Measurements from ENCODE around the gene ZNF646.
A peak's percentile ranks its signal among the peaks of the same experiment; 100 is the strongest.

The ZNF646 gene

DNA sequence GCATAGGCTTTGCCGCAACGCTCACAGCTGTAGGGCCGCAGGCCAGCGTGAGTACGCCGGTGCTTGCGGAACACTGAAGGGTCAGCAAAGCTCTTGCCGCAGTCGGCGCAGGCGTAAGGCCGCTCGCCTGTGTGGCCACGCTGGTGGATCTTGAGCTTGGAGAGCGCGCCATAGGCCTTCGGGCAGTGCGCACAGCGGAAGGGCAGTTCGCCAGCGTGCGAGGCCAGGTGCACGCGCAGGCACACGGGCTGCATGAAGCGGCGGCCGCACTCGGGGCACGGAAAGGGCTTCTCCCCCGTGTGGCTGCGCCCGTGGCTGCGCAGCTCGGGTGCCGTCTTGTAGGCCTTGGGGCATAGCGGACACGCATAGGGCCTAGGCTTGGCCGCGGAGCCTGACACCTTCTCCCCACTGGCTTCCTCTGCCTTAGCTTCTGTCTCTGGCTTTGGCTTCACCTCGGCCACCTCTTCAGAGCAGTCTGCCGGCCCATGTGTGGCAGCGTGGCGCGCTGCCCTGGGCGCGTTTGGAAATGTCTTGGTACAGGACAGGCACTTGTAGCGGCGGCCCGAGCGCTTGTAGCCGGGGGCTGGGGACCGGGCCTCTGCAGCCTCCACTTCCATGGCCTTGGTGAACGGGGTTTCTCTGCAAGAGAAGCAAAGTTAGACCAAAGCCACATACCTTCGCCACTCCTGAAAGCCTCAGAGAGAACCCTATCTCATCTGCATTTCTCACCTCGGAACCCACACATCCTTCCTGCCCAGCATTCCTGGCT, 10.2 kb upstream of the ZNF646 start:
- no peak for DNase-seq (ENCODE audit: low spot score)

DNA sequence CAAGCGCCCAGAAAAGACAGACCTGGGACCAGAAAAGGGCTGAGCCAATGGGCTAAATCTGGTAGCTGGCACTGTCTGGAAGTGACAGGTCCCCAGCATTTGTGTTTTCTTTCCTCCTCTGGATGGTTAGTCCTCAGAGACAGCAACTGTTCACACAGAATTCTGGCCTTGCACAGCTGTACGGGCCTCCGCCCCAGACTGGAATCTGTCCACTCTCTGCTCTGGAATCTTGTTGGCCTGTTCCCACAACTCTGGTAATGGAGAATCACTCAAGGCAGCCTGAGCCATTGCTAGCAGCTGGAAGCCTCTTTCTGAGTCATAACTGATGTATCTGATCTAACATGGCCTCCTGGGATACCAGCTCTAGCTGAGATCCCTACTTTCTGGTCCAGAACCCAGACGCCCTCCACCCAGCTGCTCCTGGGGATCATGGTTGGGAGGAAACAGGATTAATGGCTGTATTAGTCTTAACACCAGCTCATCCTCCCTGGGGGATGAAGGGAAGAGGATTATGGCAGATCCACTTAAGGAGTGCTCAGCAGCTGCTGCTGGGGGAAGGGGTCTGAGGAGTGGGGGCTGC, 9.2 kb upstream of the ZNF646 start:
- peak; percentile 93 for DNase-seq (ENCODE audit: low spot score)

DNA sequence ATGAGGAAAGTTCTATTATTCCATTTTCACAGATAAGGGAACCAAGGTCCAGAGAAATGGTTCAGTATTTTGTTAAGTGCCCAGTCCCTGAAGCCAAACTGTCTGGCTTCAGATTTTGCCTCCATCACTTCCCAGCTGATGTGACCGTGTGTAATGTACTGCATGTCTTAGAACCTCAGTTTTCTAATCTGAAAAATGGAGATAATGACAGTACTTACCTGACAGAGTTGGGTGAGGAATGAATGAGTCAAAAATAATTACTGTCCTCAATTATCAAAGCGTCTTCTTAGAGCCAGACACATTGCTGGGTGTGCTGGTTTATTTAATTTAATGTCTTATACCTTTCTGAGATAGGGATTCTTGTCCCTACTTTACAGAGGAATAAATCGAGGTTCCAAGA, 6.9 kb upstream of the ZNF646 start:
- no peak for DNase-seq (ENCODE audit: low spot score)

DNA sequence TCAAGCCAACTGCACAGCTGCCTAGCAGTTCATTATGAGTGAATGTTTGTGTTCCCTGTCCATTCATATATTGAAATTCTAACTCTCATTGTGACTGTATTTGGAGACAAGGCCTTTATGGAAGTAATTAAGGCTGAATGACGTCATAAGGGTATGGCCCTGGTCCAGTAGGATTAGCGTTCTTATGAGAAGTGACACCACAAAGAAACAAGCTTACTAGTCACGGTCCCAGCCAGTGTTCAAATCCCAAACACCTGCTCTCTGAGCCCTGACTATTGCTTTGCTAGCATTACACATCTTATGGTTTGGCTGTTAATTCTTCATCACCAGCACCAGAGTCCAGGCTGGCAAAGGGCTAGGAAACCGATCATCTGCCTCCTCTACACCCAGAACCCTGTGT, 2.4 kb upstream of the ZNF646 start:
- peak; percentile 45 for DNase-seq (ENCODE audit: low spot score)

DNA sequence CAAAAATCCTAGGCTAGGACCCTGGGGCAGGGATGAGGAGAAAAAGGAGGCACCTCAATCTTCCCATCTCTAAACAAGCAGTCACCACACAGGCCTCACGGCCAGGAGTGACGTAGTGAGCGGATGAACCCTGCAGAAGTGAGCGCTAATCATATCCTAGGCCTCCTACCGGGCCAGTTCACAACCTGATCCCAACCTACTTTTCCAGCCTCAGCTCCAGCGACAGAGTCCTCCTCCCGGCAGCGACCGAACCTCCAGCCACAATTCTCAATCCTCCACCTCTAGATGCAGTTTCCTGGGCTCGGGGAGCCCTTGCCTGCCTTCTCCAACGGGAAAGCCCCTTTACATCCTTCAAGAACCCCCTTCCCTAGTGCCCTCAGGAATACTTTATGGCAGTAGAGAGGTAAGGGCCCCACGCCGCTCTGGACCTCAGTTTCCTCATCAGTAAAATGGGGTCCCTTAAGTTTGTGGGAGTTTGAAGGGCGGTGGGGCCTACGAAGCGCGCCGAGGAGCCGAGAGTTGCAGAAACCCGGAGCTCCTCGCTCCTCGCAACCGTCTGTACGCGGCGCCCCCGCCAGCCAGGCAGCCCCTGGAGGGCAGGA, 1.6 kb upstream of the ZNF646 start:
- peak; percentile 55 for DNase-seq (ENCODE audit: low spot score)

DNA sequence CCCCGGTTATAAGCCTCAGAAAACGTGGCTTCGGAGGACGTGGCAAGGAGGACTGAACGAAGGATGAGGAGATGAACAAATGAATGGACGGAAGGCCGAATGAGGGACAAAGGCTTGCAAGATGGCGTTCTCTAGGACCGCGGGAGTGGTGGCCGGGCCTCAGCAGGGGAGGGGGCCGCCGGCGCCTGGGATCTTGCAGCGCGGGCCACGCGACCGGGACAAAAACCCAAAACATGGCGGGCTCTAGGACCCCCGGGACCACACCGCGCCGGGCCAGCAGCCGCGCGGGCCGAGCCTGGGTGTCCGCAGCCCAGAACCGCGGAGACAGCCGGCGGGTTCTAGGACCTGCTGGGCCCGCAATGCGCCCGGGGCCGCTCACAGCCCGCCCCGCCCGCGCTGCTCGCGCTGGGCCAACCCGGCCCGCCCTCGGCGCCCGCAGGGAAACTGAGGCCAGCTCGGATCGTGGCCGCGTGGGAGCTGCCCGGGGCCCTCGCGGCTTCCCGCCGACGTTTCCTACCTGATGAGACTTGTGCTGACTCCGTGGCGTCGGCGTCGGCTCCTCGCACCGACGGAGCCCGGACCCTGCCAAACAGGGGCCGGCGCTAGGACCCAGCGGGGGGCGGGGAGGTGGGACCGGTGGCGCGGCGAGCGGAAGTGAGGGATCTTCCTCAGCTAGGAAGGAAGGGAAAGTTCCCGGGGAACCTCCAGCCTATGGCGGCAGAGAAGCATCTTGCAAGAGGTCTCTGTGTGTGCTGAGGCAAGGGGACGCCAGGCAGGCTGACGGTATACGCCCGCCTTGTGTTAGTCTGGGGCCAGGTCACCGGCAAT, 866 bp upstream of the ZNF646 start:
- DNase-seq (ENCODE audit: low spot score): peak; percentile 93

DNA sequence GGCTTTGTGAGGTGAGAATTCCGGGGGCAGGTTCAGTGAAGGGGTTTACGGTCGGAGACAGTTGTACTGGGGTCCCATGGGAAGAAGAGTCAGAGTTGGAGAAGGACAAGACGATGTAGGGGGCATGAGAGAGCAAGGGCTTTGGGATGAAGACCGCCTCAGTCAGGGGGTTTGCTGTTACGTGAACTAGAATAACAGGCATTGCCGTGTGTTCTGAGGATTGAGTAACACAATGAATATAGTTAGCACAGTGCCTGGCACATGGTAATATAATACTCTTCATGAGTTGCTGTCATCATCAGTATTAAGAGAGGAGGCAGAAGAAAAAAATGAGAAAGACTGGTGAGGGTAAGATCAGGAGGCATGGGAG, 577 bp downstream of the ZNF646 start:
- no peak for DNase-seq (ENCODE audit: low spot score)

DNA sequence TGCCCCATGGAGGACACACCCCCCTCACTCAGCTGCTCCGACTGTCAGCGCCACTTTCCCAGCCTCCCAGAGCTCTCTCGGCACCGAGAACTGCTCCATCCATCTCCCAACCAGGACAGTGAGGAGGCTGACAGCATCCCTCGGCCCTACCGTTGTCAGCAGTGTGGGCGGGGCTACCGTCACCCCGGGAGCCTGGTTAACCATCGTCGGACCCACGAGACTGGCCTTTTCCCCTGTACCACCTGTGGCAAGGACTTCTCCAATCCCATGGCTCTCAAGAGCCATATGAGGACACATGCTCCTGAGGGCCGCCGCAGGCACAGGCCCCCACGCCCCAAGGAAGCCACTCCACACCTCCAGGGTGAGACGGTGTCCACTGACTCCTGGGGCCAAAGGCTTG, 2.1 kb downstream of the ZNF646 start:
- no peak for DNase-seq (ENCODE audit: low spot score)

DNA sequence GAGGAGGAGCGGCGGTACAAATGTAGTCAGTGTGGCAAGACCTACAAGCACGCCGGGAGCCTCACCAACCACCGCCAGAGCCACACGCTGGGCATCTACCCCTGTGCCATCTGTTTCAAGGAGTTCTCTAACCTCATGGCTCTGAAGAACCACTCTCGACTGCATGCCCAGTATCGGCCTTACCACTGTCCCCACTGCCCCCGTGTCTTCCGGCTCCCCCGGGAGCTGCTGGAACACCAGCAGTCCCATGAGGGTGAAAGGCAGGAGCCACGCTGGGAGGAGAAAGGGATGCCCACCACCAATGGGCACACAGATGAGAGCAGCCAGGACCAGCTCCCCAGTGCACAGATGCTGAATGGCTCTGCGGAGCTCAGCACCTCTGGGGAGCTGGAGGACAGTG, 2.8 kb downstream of the ZNF646 start:
- DNase-seq (ENCODE audit: low spot score): no peak

DNA sequence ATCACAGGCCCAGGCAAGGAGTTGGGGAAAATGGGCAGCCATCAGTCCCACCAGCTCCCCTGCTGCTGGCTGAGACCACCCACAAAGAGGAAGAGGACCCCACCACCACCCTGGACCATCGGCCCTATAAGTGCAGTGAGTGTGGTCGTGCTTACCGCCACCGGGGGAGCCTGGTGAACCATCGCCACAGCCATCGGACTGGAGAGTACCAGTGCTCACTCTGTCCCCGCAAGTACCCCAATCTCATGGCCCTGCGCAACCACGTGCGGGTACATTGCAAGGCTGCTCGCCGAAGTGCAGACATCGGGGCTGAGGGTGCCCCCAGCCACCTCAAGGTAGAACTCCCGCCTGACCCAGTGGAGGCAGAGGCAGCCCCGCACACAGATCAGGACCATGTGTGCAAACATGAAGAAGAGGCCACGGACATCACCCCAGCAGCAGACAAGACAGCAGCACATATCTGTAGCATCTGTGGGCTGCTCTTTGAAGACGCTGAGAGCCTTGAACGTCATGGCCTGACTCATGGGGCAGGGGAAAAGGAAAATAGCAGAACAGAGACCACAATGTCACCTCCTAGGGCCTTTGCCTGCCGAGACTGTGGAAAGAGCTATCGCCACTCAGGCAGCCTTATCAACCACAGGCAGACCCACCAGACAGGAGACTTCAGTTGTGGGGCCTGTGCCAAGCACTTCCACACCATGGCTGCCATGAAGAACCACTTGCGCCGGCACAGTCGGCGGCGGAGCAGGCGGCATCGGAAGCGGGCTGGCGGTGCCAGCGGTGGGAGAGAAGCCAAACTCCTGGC, 3.6 kb downstream of the ZNF646 start:
- DNase-seq (ENCODE audit: low spot score): no peak

DNA sequence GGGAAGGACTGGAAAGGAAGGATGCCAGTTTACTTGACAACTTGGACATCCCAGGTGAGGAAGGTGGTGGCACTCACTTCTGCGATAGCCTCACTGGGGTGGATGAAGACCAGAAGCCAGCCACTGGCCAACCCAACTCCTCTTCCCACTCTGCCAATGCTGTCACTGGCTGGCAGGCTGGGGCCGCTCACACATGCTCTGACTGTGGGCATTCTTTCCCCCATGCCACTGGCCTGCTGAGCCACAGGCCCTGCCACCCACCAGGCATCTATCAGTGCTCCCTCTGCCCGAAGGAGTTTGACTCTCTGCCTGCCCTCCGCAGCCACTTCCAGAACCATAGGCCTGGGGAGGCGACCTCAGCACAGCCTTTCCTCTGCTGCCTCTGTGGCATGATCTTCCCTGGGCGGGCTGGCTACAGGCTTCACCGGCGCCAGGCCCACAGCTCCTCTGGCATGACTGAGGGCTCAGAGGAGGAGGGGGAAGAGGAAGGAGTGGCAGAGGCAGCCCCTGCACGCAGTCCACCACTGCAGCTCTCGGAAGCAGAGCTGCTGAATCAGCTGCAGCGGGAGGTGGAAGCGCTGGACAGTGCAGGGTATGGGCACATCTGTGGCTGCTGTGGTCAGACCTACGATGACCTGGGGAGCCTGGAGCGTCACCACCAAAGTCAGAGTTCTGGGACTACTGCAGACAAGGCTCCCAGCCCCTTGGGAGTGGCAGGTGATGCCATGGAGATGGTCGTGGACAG, 4.5 kb downstream of the ZNF646 start:
- DNase-seq (ENCODE audit: low spot score): no peak

DNA sequence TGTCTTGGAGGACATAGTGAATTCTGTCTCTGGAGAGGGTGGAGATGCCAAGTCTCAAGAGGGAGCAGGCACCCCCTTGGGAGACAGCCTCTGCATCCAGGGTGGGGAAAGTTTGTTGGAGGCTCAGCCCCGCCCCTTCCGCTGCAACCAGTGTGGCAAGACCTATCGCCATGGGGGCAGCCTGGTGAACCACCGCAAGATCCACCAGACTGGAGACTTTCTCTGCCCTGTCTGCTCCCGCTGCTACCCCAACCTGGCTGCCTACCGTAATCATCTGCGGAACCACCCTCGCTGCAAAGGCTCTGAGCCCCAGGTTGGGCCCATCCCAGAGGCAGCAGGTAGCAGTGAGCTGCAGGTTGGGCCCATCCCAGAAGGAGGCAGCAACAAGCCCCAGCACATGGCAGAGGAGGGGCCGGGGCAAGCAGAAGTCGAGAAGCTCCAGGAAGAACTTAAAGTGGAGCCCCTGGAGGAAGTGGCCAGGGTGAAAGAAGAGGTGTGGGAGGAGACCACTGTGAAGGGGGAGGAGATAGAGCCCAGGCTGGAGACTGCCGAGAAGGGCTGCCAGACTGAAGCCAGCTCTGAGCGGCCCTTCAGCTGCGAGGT, 5.2 kb downstream of the ZNF646 start:
- DNase-seq (ENCODE audit: low spot score): no peak

DNA sequence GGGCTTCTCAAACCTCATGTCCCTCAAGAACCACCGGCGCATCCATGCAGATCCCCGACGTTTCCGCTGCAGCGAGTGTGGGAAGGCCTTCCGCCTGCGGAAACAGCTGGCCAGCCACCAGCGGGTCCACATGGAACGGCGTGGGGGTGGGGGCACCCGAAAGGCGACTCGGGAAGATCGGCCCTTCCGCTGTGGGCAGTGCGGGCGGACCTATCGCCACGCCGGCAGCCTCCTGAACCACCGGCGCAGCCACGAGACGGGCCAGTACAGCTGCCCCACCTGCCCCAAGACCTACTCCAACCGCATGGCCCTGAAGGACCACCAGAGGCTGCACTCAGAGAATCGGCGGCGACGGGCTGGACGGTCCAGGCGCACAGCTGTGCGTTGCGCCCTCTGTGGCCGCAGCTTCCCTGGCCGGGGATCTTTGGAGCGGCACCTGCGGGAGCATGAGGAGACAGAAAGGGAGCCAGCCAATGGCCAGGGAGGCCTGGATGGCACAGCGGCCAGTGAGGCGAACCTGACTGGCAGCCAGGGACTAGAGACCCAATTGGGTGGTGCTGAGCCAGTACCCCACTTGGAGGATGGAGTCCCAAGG, 5.9 kb downstream of the ZNF646 start:
- no peak for DNase-seq (ENCODE audit: low spot score)

DNA sequence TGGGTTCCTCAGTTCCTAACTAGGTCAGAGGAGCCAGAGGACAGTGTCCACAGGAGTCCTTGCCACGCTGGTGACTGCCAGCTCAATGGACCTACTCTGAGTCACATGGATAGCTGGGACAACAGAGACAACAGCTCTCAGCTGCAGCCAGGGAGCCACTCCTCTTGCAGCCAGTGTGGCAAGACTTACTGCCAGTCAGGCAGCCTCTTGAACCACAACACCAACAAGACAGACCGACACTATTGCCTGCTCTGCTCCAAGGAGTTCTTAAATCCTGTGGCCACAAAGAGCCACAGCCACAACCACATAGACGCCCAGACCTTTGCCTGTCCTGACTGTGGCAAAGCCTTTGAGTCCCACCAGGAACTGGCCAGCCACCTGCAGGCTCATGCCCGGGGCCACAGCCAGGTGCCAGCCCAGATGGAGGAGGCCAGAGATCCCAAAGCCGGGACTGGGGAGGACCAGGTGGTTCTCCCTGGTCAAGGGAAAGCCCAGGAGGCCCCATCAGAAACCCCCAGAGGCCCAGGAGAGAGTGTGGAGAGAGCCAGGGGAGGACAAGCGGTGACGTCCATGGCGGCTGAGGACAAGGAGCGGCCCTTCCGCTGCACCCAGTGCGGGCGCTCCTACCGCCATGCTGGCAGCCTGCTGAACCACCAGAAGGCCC, 6.7 kb downstream of the ZNF646 start:
- no peak for DNase-seq (ENCODE audit: low spot score)

DNA sequence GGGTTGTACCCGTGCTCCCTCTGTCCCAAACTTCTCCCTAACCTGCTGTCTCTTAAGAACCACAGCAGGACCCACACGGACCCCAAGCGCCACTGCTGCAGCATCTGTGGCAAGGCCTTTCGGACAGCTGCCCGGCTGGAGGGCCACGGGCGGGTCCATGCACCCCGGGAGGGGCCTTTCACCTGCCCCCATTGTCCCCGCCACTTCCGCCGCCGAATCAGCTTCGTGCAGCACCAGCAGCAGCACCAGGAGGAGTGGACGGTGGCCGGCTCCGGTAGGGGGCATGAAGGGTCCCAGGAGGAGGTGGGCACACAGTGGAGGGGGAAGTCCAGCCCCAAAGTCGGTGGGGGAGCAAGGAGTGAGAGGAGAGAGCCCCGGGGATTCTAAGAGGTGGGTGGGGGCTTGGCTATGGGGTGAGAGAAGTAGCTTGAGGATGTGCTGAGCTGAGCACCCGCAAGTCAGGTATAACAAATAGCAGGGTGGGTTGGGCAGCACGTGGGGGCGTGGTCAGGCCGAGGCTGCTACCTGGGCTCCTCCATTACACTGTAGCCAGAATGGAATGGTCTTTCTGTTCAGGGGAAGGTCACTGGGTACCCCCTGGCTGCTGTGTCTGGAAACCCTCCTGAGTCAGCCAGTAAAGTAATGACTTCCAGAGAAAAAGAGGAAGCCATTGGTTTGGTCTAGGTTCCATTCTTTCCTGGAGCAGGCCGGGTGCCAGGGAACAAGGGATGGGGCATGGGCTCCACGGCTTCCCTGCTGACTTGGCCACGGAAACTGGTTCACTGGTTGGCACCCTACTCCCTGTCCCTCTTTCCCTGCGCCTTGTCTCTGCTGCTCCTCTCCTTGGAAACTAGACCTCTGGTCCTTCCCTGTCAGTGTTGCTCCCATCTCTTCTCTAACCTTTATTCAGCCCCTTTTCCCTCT, 7.5 kb downstream of the ZNF646 start:
- DNase-seq (ENCODE audit: low spot score): no peak

DNA sequence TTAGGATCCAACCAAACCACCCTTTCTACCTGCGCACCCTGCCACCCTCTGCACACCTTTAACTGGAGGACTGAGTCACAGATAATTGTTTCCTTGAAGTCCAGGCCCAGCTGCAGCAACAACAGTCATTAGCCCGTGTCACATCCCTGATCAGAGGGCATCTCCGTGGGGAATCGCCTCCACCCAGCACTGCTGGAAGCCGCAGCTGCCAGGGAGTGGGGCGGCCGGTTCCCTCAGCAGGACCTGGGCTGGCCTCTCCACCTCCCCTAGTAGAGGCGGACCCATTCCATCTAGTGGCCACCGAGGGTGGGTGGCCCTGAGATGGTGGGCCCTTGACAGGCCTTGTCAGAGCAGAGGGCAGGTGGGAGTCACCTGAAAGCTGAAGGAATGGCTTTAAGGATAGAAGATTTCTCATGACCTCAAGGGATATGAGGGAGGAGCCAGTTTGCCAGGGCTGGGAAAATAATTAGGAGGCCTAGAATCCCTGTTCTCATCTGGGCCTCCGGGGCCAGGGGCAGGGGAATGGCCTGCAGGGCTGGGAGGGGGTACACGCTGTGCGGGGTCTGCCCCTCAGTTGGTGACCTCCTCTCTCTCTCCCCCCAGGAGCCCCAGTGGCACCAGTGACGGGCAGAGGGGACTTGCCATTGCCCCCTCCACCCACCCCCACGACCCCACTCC, 8.3 kb downstream of the ZNF646 start:
- DNase-seq (ENCODE audit: low spot score): no peak

DNA sequence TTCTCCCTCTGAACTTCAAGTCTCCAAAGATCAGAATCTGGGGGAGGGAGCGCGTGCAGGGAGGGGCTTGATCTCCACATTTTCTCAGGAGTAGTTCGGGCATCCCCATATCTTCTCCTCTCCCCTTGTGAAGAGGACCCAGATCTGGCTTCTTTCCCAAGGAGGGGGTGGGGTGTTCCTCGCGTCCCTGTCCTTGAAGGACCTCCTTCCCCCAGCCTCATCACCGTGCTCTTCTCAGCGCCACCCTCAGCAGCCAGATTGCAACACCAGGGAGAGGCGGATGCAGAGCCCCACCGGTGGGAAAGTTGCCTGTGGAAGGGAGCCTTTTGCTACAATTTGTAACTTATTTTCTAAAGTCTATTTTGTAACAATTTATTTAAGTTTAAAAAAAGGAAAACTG, 8.9 kb downstream of the ZNF646 start:
- DNase-seq (ENCODE audit: low spot score): no peak

DNA sequence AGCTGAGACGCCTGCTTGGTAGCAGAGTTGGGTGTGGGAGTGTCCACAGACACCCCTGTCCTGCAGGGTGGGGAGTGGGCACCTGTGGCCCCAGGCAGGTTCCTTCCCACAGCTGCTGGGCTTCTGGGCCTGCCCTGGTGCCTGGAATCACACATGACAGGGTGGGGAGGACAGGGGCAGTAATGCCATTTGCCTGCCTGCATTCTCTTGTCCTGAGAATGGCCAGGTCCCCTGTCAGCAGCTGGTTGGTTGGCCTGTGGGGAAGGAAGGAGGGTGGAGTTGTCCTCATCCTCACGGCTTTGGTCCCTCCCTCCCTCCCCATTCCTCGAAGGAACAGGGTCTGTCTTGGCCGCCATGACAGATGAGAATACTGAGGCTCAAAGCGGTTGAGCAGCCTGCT, 9.3 kb downstream of the ZNF646 start:
- no peak for DNase-seq (ENCODE audit: low spot score)

Measured in GM03348 (cell line).